ENCODE measurements around the gene KMT2B.
"Not testable (repeated sequence)": the region's sequence is repeated elsewhere in the genome, so short reads cannot be mapped to it uniquely, and the experiment has no call there.

KMT2B gene

DNA sequence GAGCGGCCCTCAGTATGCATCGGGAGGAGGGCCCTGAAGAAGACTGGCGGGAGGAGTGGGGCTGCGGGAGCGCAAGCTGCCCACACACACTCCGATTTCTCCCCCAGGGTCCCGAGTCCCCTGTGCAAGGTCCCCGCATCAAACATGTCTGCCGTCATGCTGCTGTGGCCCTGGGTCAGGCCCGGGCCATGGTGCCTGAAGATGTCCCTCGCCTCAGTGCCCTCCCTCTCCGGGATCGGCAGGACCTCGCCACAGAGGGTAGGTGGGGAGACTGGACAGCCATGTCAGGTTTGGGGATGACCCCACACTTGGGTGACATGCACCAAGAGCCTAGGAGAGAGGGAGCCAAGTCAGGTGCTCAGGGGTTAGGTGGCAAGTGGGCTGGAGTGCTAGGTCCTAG lies 4.7 kb downstream of the KMT2B start:
- in situ Hi-C loops (cut with HindIII; ENCODE audit: low pct_ligation_motif_present, low sequenced_read_pairs) = no loop called here

DNA sequence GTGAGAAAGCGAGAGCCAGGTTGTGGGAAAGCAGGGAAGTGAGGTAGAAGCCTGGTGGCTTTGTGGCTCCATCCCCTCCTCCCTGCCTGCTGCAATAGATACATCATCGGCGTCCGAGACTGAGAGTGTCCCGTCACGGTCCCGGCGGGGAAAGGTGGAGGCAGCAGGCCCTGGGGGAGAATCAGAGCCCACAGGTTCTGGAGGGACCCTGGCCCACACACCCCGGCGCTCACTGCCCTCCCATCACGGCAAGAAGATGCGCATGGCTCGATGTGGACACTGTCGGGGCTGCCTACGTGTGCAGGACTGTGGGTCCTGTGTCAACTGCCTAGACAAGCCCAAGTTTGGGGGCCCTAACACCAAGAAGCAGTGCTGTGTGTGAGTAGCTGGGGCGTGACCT lies 5.1 kb downstream of the KMT2B start:
- peaks cover 63% of the 10 kb centered on the region for H3K36me3 ChIP-seq (replicated peaks)
- in situ Hi-C loops (cut with HindIII; ENCODE audit: low pct_ligation_motif_present, low sequenced_read_pairs) = no loop called here
- no peaks in the 10 kb centered on the region for H3K27me3 ChIP-seq (replicated peaks)
- no peak for TF ChIP-seq CTCF (IDR thresholded peaks at IDR 0.05; ENCODE audit: low read depth, low read length, missing control alignments)
- no peak overlapping the region for H3K27ac ChIP-seq
- DNase-seq = no peak
- H3K4me3 ChIP-seq (ENCODE audit: low read depth, low read length) = no peak overlapping the region

More for the DNA sequence above, 4.7 kb downstream of the KMT2B start:
- no peak for DNase-seq
- no peak for TF ChIP-seq CTCF (IDR thresholded peaks at IDR 0.05; ENCODE audit: low read depth, low read length, missing control alignments)
- Histone ChIP-seq H3K4me3 (ENCODE audit: low read depth, low read length) (no peak overlapping the region), H3K27ac (no peak overlapping the region), H3K36me3 (replicated peaks) (peaks cover 59% of the 10 kb centered on the region), H3K27me3 (replicated peaks) (no peaks in the 10 kb centered on the region)

DNA sequence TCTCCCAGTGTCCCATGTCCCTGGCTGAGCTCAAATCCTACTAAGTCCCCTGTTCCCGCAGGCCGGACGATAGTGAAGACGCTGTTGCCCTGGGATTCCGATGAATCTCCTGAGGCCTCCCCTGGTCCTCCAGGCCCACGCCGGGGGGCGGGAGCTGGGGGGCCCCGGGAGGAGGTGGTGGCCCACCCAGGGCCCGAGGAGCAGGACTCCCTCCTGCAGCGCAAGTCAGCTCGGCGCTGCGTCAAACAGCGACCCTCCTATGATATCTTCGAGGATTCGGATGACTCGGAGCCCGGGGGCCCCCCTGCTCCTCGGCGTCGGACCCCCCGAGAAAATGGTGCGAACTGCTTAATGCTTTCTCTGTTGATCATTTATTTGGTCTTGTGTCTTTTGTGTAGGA lies 5.9 kb downstream of the KMT2B start:
- Histone ChIP-seq H3K36me3 (replicated peaks) (peaks cover 71% of the 10 kb centered on the region), H3K27ac (no peak overlapping the region), H3K27me3 (replicated peaks) (no peaks in the 10 kb centered on the region), H3K4me3 (ENCODE audit: low read depth, low read length) (no peak overlapping the region)
- no peak for DNase-seq
- in situ Hi-C loops (cut with HindIII; ENCODE audit: low pct_ligation_motif_present, low sequenced_read_pairs) = no loop called here
- TF ChIP-seq CTCF (IDR thresholded peaks at IDR 0.05; ENCODE audit: low read depth, low read length, missing control alignments) = no peak

DNA sequence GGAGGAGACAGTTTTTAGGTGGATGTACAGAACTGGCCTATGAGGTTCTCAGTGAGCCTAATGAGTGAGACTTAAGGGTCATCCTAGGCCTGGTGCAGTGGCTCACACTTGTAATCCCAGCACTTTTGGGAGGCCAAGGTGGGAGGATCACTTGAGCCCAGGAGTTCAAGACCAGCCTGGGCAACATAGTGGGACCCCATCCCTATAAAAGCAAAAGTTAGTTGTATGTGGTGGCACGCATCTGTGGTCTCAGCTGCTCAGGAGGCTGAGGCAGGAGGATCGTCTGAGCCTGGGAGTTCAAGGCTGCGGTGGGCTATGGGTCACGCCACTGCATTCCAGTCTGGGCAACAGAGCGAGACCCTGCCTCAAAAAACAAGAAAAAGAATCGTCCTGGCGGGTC lies 6.3 kb downstream of the KMT2B start:
- DNase-seq; H3K4me3 ChIP-seq (ENCODE audit: low read depth, low read length); in situ Hi-C loops (cut with HindIII; ENCODE audit: low pct_ligation_motif_present, low sequenced_read_pairs); H3K27me3 ChIP-seq (replicated peaks); H3K27ac ChIP-seq: not testable (repeated sequence)
- H3K36me3 ChIP-seq (replicated peaks) = peaks cover 76% of the 10 kb centered on the region

- no peaks in the 10 kb centered on the region for H3K27me3 ChIP-seq (replicated peaks)
- no peak overlapping the region for H3K27ac ChIP-seq
- peaks cover 80% of the 10 kb centered on the region for H3K36me3 ChIP-seq (replicated peaks)
- no peak overlapping the region for H3K4me3 ChIP-seq (ENCODE audit: low read depth, low read length)
- no peak for TF ChIP-seq CTCF (IDR thresholded peaks at IDR 0.05; ENCODE audit: low read depth, low read length, missing control alignments)
- in situ Hi-C loops (cut with HindIII; ENCODE audit: low pct_ligation_motif_present, low sequenced_read_pairs) = no loop called here
- DNase-seq = no peak
Measured at GRCh38 chr19:35724560-35724959, 6.8 kb downstream of the KMT2B start.

DNA sequence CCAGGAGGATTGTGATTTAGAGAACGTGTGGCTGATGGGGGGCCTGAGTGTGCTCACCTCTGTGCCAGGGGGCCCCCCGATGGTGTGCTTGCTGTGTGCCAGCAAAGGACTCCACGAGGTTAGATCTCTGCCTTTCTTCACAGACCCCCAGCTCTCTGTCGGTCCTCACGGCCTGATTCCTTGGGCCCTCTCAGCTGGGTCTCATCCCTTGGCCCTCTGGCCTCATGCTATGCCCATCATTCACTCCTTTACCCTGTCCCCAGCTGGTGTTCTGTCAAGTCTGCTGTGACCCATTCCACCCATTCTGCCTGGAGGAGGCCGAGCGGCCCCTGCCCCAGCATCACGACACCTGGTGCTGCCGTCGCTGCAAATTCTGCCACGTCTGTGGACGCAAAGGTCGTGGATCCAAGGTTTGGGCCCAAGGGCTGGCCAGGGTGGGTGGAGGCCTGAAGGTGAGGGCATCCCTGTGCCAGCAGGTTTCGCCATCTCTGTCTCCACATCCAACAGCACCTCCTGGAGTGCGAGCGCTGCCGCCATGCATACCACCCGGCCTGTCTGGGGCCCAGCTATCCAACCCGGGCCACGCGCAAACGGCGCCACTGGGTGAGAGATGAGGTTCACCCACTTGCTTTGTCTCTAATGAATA lies 7.5 kb downstream of the KMT2B start:
- Histone ChIP-seq H3K36me3 (replicated peaks) (peaks cover 82% of the 10 kb centered on the region), H3K27me3 (replicated peaks) (no peaks in the 10 kb centered on the region), H3K4me3 (ENCODE audit: low read depth, low read length) (no peak overlapping the region), H3K27ac (no peak overlapping the region)
- no peak for TF ChIP-seq CTCF (IDR thresholded peaks at IDR 0.05; ENCODE audit: low read depth, low read length, missing control alignments)
- in situ Hi-C loops (cut with HindIII; ENCODE audit: low pct_ligation_motif_present, low sequenced_read_pairs) = no loop called here
- no peak for DNase-seq

Data from brain microvascular endothelial cell (primary cell).